Measurements from ENCODE around the gene WIPF2. TPM values are rescaled to one million over a fixed set of nuclear protein-coding genes. Genes with fewer than 3 reads are reported as not detected.

The WIPF2 gene
- total RNA-seq, 1 experiment from 2014 or later: 6.0 TPM

- ATAC-seq (no peak; the same call in 1 of the 2 replicates), DNase-seq (no peak)
- Histone ChIP-seq H3K27me3 (ENCODE audit: low read length) (no peaks in the 10 kb centered on the region), H3K4me1 (ENCODE audit: insufficient read depth, low read length) (peaks cover 33% of the 10 kb centered on the region), H2AFZ (ENCODE audit: low read length) (no peak overlapping the region), H3K79me2 (ENCODE audit: low read length) (0 out of 2 replicates have a peak, but pooled peaks cover 4% of the 10 kb centered on the region), H3K9me2 (replicated peaks; ENCODE audit: low read length) (no peaks in the 10 kb centered on the region), H3K9ac (ENCODE audit: low read length) (no peak overlapping the region), H3K9me3 (ENCODE audit: low read length) (no peaks in the 10 kb centered on the region), H3K36me3 (ENCODE audit: low read depth, low read length) (peaks cover 27% of the 10 kb centered on the region), H3F3A (ENCODE audit: low read length, unreplicated experiment) (no peaks in the 10 kb centered on the region), H3K27ac (ENCODE audit: low read length) (no peak overlapping the region), H3K4me3 (ENCODE audit: low read length) (no peak overlapping the region), H3K4me2 (ENCODE audit: low read length) (no peak overlapping the region), H4K20me1 (ENCODE audit: low read length) (0 out of 2 replicates have a peak, but pooled peaks cover 5% of the 10 kb centered on the region)
- intact Hi-C loops (cut with micrococcal nuclease): no loop called here
- POLR2A ChIA-PET (ENCODE audit: unreplicated experiment): no interaction called here
- CTCF ChIA-PET: no interaction called here
- BruUV-seq (replicated peaks): no TSS peak
- TF ChIP-seq EZH2phosphoT487 (IDR thresholded peaks at IDR 0.05; ENCODE audit: borderline replicate concordance, low read length) (no peak), CTCF (conservative IDR thresholded peaks at IDR 0.05; ENCODE audit: low read depth, low read length) (no peak), EZH2 (IDR thresholded peaks at IDR 0.05; ENCODE audit: low read length, unreplicated experiment) (no peak)
Observed at GRCh38 chr17:40306395-40306794, 87.3 kb downstream of the WIPF2 start.

GRCh38 chr17:40307001-40307730 is 88.1 kb downstream of the WIPF2 start:
- TF ChIP-seq EZH2phosphoT487 (IDR thresholded peaks at IDR 0.05; ENCODE audit: borderline replicate concordance, low read length) (no peak), CTCF (conservative IDR thresholded peaks at IDR 0.05; ENCODE audit: low read depth, low read length) (no peak), EZH2 (IDR thresholded peaks at IDR 0.05; ENCODE audit: low read length, unreplicated experiment) (no peak)
- no TSS peak for BruUV-seq (replicated peaks)

GRCh38 chr17:40307740-40308239 is 88.7 kb downstream of the WIPF2 start:
- Histone ChIP-seq H3K9me3 (ENCODE audit: low read length) (no peaks in the 10 kb centered on the region), H2AFZ (ENCODE audit: low read length) (no peak overlapping the region), H3K4me2 (ENCODE audit: low read length) (no peak overlapping the region), H3K27me3 (ENCODE audit: low read length) (no peaks in the 10 kb centered on the region), H3K27ac (ENCODE audit: low read length) (no peak overlapping the region), H3K4me3 (ENCODE audit: low read length) (no peak overlapping the region), H3F3A (ENCODE audit: low read length, unreplicated experiment) (no peaks in the 10 kb centered on the region), H3K9ac (ENCODE audit: low read length) (no peak overlapping the region), H4K20me1 (ENCODE audit: low read length) (0 out of 2 replicates have a peak, but pooled peaks cover 5% of the 10 kb centered on the region), H3K9me2 (replicated peaks; ENCODE audit: low read length) (no peaks in the 10 kb centered on the region), H3K79me2 (ENCODE audit: low read length) (0 out of 2 replicates have a peak, but pooled peaks cover 4% of the 10 kb centered on the region), H3K4me1 (ENCODE audit: insufficient read depth, low read length) (peaks cover 47% of the 10 kb centered on the region), H3K36me3 (ENCODE audit: low read depth, low read length) (peaks cover 13% of the 10 kb centered on the region)
- DNase-seq: no peak
- ATAC-seq: no peak
- ChIA-PET CTCF (no interaction called here), POLR2A (ENCODE audit: unreplicated experiment) (interaction anchor here (0.5 kb wide), 1 partner anchor 57 kb away, joined by 6 read pairs; no protein-coding TSS in a partner anchor)
- intact Hi-C loops (cut with micrococcal nuclease): no loop called here
- TF ChIP-seq EZH2phosphoT487 (IDR thresholded peaks at IDR 0.05; ENCODE audit: borderline replicate concordance, low read length) (no peak), EZH2 (IDR thresholded peaks at IDR 0.05; ENCODE audit: low read length, unreplicated experiment) (no peak), CTCF (conservative IDR thresholded peaks at IDR 0.05; ENCODE audit: low read depth, low read length) (no peak)
- no TSS peak for BruUV-seq (replicated peaks)

More at GRCh38 chr17:40307001-40307730, 88.1 kb downstream of the WIPF2 start:
- intact Hi-C loops (cut with micrococcal nuclease): no loop called here
- POLR2A ChIA-PET (ENCODE audit: unreplicated experiment): interaction anchor here (0.5 kb wide), 1 partner anchor 57 kb away, joined by 6 read pairs; no protein-coding TSS in a partner anchor
- Histone ChIP-seq H3K4me3 (ENCODE audit: low read length) (no peak overlapping the region), H3K4me2 (ENCODE audit: low read length) (no peak overlapping the region), H2AFZ (ENCODE audit: low read length) (no peak overlapping the region), H3F3A (ENCODE audit: low read length, unreplicated experiment) (no peaks in the 10 kb centered on the region), H3K36me3 (ENCODE audit: low read depth, low read length) (peaks cover 20% of the 10 kb centered on the region), H3K4me1 (ENCODE audit: insufficient read depth, low read length) (peaks cover 40% of the 10 kb centered on the region), H3K9me3 (ENCODE audit: low read length) (no peaks in the 10 kb centered on the region), H3K27me3 (ENCODE audit: low read length) (no peaks in the 10 kb centered on the region), H3K9ac (ENCODE audit: low read length) (no peak overlapping the region), H4K20me1 (ENCODE audit: low read length) (0 out of 2 replicates have a peak, but pooled peaks cover 5% of the 10 kb centered on the region), H3K9me2 (replicated peaks; ENCODE audit: low read length) (no peaks in the 10 kb centered on the region), H3K79me2 (ENCODE audit: low read length) (0 out of 2 replicates have a peak, but pooled peaks cover 4% of the 10 kb centered on the region), H3K27ac (ENCODE audit: low read length) (no peak overlapping the region)
- ATAC-seq (no peak), DNase-seq (no peak)
- CTCF ChIA-PET: no interaction called here
